GM19238 (cell line): ENCODE results near the gene PCP4.

Source experiments
- DNase-seq: peaks from one replicate; pipeline ENCODE4 v3.0.0; 2011; ENCODE audit warnings: low spot score; ENCODE audit not compliant: insufficient read length

The PCP4 gene

DNA sequence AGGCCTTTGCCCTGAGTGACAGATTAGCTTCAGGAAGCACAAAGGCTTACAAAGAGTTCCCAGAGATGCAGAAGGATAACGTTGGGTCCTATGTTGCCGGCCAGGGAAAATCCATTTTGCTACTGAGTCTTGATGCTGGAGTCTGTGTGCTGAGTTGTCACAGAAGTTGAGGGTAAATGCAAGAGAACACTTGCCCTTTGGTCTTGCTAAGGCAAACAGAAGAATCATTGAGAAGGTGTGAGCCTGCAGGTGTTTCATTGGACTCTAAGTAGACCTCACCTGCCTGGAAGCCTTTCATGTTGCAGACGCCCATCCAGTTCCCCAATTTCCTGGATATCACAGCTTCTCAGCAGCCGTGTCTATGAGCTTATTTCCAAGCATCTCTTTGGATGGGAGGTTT lies 105.2 kb downstream of the PCP4 start:
- no peak for DNase-seq

DNA sequence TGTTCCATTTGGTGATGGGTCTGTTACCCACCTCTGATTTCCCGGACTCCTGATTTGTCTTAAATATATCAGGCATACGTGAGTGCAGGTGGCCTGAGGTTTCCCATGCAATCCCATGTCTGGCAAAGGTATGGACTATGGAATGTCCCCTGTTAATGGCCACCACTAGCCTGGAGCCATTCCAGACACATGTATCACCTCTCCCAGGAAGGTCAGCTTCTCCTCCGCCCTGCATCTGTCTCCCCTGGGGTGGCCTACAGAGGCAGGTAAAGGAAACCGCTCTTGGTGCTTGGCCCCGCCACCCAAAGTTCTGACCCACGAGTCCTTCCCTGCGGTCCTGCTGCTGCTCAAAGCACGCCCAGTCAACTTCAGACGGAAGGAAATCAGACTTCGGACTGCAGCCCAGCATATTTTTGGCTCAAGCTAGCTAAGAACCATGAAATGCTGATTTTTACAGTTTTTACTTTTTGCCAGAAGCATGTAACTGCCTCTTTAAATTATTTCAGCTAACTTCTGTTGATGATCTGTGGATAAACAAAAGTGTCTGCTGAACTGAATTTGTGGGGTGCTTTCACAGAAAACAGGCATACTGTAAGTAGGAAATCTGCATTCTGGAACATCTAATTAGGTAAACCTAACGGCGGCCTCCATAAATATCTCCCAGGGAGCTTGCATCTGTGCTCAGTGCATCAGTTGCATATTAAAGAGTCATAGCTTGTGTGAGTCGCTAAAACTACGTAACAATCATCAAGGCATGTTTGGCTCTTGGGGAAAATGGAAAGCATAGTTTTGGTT lies 105.9 kb downstream of the PCP4 start:
- no peak for DNase-seq

- no peak for DNase-seq
Observed at GRCh38 chr21:39976800-39977199, 109.6 kb downstream of the PCP4 start.
